ENCODE data around the gene AGER.

Gene AGER

DNA sequence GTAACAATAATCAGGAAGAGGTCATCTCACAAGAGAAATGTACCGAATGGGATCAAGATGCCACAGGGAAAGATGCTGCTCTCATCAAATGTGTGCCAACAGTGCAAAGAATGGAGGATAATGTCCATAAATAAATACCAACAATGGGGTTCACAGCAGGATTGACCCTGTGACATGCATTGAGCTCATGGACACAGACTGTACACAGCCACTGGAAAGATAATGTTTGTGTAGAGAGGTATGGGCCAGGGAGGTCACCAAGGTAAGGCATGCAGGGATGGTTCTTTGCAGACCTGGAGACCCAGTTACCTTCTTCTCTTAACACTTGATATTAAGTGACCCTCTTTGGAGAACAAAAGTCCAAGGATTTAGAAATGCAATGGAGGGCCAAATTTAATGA, 9.6 kb downstream of the AGER start:
- TF ChIP-seq, protein P1, sequence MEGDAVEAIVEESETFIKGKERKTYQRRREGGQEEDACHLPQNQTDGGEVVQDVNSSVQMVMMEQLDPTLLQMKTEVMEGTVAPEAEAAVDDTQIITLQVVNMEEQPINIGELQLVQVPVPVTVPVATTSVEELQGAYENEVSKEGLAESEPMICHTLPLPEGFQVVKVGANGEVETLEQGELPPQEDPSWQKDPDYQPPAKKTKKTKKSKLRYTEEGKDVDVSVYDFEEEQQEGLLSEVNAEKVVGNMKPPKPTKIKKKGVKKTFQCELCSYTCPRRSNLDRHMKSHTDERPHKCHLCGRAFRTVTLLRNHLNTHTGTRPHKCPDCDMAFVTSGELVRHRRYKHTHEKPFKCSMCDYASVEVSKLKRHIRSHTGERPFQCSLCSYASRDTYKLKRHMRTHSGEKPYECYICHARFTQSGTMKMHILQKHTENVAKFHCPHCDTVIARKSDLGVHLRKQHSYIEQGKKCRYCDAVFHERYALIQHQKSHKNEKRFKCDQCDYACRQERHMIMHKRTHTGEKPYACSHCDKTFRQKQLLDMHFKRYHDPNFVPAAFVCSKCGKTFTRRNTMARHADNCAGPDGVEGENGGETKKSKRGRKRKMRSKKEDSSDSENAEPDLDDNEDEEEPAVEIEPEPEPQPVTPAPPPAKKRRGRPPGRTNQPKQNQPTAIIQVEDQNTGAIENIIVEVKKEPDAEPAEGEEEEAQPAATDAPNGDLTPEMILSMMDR (IDR thresholded peaks at IDR 0.05; ENCODE audit: borderline replicate concordance, insufficient read depth, low read depth, low read length): no peak
- no peak overlapping the region for H3K4me3 ChIP-seq (ENCODE audit: low read depth, low read length)

DNA sequence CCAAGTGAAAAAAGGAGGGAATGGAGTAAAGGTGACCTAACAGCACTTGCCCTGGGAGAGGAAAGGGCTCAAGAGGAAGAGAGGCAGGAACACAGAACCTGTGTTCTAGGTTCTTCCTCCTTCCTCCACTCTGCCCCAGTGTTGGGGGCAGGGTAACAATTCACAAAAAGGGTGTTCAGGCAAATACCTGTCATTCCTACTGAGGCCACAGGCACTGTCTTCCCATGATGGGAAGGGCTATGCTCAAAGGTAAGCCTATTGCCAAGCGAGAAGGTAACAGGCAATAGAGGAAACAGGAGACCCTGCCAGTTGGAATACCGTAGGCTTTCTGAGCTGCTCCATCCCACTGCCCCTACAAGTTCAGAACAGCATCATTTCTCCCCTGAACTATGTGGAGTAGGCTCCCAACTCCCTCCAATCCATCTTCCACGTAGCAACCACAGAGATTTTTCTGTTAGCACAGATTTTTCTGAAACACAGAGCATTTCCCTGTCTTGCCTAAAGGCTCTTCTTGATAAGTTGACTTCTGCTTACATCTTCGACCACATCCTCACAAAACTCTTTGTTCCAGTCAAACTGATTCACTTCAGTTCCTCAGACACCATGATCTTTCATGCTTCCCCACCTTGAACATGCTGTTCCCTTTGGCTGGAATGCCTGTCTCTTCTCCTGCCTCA, 10.9 kb downstream of the AGER start:
- no peak overlapping the region for H3K4me3 ChIP-seq (ENCODE audit: low read depth, low read length)
- TF ChIP-seq, protein P1 (IDR thresholded peaks at IDR 0.05; ENCODE audit: borderline replicate concordance, insufficient read depth, low read depth, low read length): no peak

DNA sequence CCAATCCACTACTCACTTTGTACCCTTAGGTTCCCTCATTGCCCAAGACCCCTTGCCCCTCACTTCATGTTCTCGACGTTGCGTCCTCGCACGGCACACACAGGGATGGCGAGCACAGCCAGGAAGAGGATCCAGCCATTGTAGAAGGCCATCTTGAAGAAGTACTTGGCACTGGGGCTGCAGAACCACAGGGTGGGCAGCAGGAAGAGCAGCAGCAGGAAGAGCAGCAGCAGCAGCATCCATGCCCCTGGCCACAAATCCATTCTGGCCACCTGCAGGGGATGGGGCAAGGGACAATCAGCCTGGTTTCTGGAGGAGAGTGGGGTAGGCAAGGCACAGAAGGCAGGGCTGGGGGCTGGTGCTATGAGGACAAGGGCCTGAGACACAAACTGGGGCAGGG, 12.8 kb downstream of the AGER start:
- no peak overlapping the region for H3K4me3 ChIP-seq (ENCODE audit: low read depth, low read length)
- TF ChIP-seq, protein P1 (IDR thresholded peaks at IDR 0.05; ENCODE audit: borderline replicate concordance, insufficient read depth, low read depth, low read length): no peak

DNA sequence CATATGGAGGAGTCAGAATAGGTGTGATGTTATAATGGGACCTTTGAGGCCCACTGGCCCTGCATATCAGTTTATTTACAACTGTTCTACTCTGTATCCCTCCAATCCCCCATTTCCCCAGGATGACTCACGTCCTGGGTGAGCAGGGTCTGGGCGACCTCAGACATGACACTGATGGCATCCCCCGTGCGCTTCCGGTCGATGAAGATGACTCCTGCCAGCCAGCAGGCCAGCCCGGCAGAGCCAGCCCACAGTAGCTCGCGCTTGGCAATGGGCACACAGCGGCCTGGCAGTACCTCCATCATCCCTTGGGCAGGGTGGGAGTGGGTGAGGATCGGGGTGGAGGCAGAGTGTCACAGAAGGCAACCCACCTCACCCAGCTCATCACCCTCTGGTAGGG, 13.8 kb downstream of the AGER start:
- TF ChIP-seq, protein P1 (IDR thresholded peaks at IDR 0.05; ENCODE audit: borderline replicate concordance, insufficient read depth, low read depth, low read length): no peak
- no peak overlapping the region for H3K4me3 ChIP-seq (ENCODE audit: low read depth, low read length)

DNA sequence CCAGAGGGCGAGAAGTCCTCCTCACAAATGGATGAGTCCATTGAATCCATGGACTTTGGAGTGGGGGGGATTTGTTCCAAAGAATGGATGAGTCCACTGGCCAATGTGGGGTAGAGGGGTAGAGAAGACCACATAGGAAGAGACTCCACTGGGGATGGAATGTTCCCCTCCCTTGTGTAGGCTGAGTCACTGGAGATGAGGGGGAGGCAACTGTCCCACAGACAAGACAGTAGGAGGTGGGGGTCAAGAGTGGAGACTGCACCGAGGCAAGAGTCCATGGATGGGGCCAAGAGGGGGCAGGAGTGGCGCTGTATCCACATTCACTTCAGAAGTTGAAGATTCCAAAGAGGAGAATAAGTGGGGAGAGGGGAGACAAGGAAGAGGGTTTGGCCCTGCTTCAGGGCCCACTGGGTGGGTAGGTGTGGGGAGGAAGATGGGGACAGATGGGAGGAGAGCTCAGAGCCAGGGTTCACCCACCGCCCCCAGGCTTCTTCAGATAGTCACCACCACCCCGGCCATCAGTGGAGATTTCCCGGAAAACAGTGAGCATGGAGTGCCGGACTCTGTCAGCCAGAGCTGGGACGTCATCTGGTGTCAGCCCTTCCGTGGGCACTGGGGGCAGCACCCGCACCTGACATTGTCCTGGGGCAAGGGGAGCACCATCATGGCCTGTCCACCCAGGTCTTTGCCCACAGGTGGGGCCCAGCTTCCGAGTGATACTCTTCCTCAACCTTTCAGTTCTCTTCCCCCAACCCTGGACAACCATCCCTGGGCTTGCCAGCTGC, 15.1 kb downstream of the AGER start:
- no peak overlapping the region for H3K4me3 ChIP-seq (ENCODE audit: low read depth, low read length)
- TF ChIP-seq, protein P1 (IDR thresholded peaks at IDR 0.05; ENCODE audit: borderline replicate concordance, insufficient read depth, low read depth, low read length): no peak

DNA sequence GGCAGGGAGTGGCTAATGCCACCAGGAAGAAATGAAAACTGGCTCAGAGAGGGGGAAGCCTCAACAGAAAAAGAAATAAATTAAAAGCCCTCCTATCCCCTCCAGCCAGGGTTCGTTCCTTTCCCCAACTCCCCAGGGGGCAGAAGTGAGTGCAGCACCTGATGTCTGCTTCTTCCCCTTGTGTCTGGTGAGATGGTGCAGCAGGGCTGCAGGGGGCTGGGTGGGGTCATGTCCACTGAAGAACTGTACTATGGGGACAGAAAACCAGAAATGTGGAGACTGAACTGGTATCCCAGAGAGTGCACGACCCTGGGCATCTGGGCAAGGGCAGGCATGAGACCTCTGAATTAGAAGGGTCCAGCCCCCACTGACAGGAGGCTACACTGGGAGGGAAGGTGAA, 15.7 kb downstream of the AGER start:
- no peak overlapping the region for H3K4me3 ChIP-seq (ENCODE audit: low read depth, low read length)
- TF ChIP-seq, protein P1 (IDR thresholded peaks at IDR 0.05; ENCODE audit: borderline replicate concordance, insufficient read depth, low read depth, low read length): no peak

All from GM12875 (cell line).